ENCODE measurements around the gene IFNGR2. TPM values are rescaled to one million over a fixed set of nuclear protein-coding genes. Genes with fewer than 3 reads are reported as not detected.

The IFNGR2 gene
- total and polyA plus RNA-seq, 7 donors, result 11.7 to 42.9 (median 24.7) TPM

DNA sequence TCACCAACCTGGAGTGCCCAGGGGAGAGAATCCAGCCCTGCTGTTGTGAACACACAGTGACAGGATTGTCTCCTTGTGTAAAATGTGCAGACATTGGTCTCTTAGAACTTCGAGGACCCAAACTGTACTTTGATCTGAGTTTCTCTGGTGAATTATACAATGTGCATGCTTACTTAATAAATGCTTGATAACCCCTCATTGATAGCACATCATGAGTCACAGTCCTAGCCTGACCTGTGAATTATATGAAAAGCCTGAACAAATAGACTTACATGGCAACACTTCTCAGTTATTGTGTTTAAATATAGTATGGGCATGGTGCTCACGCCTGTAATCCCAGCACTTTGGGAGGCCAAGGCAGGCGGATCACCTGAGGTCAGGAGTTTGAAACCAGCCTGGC lies 22.6 kb downstream of the IFNGR2 start:
- Histone ChIP-seq H3K9me3 (no peaks in the 10 kb centered on the region), H3K4me3 (no peak overlapping the region), H3K27ac (no peak overlapping the region), H3K27me3 (ENCODE audit: insufficient read depth in 3 of 3, low read length in 2 of 3) (no peaks in the 10 kb centered on the region), H3K4me1 (no peaks in the 10 kb centered on the region), H3K36me3 (ENCODE audit: insufficient read depth in 1 of 2, low read depth in 1 of 2) (peaks cover 0 to 94% of the 10 kb centered on the region in 2 donors)
- intact Hi-C loops (cut with DNase I), result no loop called here
- ATAC-seq (no peak), DNase-seq (no peak)
- TF ChIP-seq, protein P1, sequence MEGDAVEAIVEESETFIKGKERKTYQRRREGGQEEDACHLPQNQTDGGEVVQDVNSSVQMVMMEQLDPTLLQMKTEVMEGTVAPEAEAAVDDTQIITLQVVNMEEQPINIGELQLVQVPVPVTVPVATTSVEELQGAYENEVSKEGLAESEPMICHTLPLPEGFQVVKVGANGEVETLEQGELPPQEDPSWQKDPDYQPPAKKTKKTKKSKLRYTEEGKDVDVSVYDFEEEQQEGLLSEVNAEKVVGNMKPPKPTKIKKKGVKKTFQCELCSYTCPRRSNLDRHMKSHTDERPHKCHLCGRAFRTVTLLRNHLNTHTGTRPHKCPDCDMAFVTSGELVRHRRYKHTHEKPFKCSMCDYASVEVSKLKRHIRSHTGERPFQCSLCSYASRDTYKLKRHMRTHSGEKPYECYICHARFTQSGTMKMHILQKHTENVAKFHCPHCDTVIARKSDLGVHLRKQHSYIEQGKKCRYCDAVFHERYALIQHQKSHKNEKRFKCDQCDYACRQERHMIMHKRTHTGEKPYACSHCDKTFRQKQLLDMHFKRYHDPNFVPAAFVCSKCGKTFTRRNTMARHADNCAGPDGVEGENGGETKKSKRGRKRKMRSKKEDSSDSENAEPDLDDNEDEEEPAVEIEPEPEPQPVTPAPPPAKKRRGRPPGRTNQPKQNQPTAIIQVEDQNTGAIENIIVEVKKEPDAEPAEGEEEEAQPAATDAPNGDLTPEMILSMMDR (IDR thresholded peaks at IDR 0.05), result no peak
- 88 to 98% (median 93%) methylated on average over 3 of the region's 3 CpGs for WGBS, 3 donors

- ATAC-seq, result no peak
- peaks cover 1 to 94% of the 10 kb centered on the region in 2 donors for H3K36me3 ChIP-seq (ENCODE audit: insufficient read depth in 1 of 2, low read depth in 1 of 2)
- TF ChIP-seq, protein P1 (IDR thresholded peaks at IDR 0.05), result no peak
These were observed 23.8 kb downstream of the IFNGR2 start for GRCh38 chr21:33427051-33427450.

DNA sequence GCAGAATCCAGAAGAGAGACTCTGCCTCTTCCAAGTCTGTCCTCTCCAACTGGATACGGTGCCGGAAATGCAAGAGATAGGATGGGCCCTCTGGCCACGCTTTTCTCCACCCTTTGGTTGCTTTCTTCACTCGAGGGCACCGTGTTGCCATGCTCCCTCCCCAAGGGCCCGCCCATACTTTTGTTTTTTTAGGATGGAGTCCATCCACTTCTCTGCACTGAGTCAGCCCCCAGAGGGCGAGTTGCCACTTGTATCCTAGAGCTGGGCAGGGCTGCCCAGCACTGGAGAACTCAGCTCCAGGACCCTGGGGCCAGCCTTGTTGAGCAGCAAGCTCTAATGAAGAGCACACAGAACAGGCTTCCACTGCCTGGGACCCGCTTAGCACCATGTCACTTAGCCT lies 25.5 kb downstream of the IFNGR2 start:
- intact Hi-C loops (cut with DNase I), result no loop called here
- Histone ChIP-seq H3K9me3 (no peaks in the 10 kb centered on the region), H3K27me3 (ENCODE audit: insufficient read depth in 3 of 3, low read length in 2 of 3) (no peaks in the 10 kb centered on the region), H3K36me3 (ENCODE audit: insufficient read depth in 1 of 2, low read depth in 1 of 2) (peaks cover 5 to 99% of the 10 kb centered on the region in 2 donors), H3K27ac (no peak overlapping the region), H3K4me1 (no peaks in the 10 kb centered on the region), H3K4me3 (no peak overlapping the region)
- DNase-seq (no peak), ATAC-seq (peak in 1 of 4 donors; percentile 16)
- TF ChIP-seq, protein P1 (IDR thresholded peaks at IDR 0.05), result no peak
- 80 to 86% (median 83%) methylated on average over 8 of the region's 8 CpGs for WGBS, 3 donors

More at GRCh38 chr21:33427051-33427450, 23.8 kb downstream of the IFNGR2 start:
- Histone ChIP-seq H3K27ac (no peak overlapping the region), H3K9me3 (no peaks in the 10 kb centered on the region), H3K4me3 (no peak overlapping the region), H3K4me1 (no peaks in the 10 kb centered on the region), H3K27me3 (ENCODE audit: insufficient read depth in 3 of 3, low read length in 2 of 3) (no peaks in the 10 kb centered on the region)
- WGBS, 3 donors, result 80 to 90% (median 82%) methylated on average over 7 of the region's 7 CpGs
- no peak for DNase-seq
- intact Hi-C loops (cut with DNase I), result no loop called here

DNA sequence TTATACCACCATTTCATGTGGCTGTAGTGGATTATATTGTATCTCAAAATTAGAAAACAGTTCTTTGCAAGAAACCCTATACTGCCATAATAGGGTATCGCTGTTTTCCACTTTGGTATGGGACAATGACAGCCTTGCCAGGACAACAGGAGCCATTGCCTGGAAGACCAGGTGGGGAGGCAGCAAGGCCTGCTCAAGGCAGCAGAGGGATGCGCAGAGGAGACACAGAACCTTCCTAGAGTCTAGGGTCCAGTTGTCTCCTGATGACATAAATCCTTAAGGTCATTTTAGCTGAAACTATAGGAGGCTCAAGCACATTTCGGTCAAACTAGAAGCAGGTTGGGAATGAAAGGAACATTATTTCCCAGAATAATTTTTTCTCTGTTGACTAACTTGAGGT lies 27.6 kb downstream of the IFNGR2 start:
- intact Hi-C loops (cut with DNase I), result no loop called here

More for the DNA sequence above, 27.6 kb downstream of the IFNGR2 start:
- ATAC-seq (no peak), DNase-seq (no peak)
- Histone ChIP-seq H3K9me3 (no peaks in the 10 kb centered on the region), H3K27ac (no peak overlapping the region), H3K4me3 (no peak overlapping the region), H3K4me1 (peaks cover 12% of the 10 kb centered on the region), H3K27me3 (ENCODE audit: insufficient read depth in 3 of 3, low read length in 2 of 3) (no peaks in the 10 kb centered on the region), H3K36me3 (ENCODE audit: insufficient read depth in 1 of 2, low read depth in 1 of 2) (peaks cover 5 to 97% of the 10 kb centered on the region in 2 donors)
- 76 to 100% (median 97%) methylated on average over 3 of the region's 3 CpGs for WGBS, 3 donors
- TF ChIP-seq, protein P1 (IDR thresholded peaks at IDR 0.05), result no peak

Measured in psoas muscle (tissue), 8 donors.